ENCODE data around the gene MTFR1L. TPM values are rescaled to one million over a fixed set of nuclear protein-coding genes. Genes with fewer than 3 reads are reported as not detected.

The MTFR1L gene
- total and polyA plus RNA-seq, 9 of the 15 experiments (the other 6 are each of a cell fraction or from before 2014, with no cell fraction given): 41.4 to 98.5 (median 53.7) TPM

DNA sequence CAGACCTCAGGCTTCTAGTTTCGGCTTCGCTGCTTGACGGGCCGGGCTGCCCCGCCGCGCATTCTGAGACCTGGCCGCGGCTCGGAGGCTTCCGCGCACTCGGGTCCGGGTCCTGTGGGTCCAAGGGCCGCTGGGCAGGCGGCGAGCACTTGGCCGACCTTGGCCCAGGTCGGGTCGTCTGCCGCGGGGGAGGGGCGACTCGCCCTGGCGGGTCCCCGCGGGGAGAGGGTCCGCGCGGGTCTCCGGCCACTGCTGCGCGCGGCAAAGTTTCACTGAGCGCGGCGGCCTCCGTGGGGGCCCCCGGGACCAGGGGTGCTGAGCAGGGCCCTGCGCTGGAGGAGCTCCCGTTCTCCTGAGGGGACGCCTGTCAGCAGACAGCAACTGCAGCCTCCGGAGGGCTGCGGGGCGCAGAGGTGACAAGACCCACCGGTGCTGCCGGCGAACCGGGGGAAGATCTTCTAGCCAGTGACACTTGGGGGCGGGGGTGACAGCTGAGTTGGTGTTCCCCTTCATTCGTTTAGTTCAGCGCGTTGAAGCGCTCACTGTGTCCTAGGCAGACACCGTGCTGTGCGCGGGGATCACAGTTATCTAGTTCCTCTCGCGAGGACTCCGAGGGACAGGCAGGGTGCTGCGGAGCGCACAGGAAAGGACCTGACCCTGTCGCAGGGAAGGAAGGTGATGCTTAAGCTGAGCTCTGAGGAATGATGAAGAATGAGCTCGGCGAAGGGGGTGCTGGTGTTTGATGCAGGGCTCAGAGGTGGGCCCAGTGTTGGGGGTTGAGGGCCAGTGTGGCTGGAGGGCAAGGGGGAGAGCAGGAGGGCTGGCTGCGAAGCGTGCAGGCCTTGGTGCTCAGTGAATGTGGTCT lies 725 bp downstream of the MTFR1L start (continued):
- TF ChIP-seq ZNF146 (CRISPR knock-in tag; IDR thresholded peaks at IDR 0.05; ENCODE audit: unreplicated experiment) (no peak), GTF2A2 (tag; IDR thresholded peaks at IDR 0.05) (no peak; the same call in 1 of the 2 replicates), FOXA1 (IDR thresholded peaks at IDR 0.05; ENCODE audit: borderline replicate concordance) (no peak), HDAC8 (tag; IDR thresholded peaks at IDR 0.05) (no peak; the same call in 1 of the 2 replicates), CC2D1A (IDR thresholded peaks at IDR 0.05) (no peak), SAFB2 (IDR thresholded peaks at IDR 0.05; ENCODE audit: borderline replicate concordance, low read depth, low read length, severe bottlenecking) (no peak), HLTF (IDR thresholded peaks at IDR 0.05) (no peak), TCF3 (CRISPR knock-in tag; IDR thresholded peaks at IDR 0.05) (no peak), ZNF764 (CRISPR knock-in tag; IDR thresholded peaks at IDR 0.05; ENCODE audit: low read depth) (no peak; the same call in 1 of the 2 replicates)
- TF ChIP-seq, protein P1, sequence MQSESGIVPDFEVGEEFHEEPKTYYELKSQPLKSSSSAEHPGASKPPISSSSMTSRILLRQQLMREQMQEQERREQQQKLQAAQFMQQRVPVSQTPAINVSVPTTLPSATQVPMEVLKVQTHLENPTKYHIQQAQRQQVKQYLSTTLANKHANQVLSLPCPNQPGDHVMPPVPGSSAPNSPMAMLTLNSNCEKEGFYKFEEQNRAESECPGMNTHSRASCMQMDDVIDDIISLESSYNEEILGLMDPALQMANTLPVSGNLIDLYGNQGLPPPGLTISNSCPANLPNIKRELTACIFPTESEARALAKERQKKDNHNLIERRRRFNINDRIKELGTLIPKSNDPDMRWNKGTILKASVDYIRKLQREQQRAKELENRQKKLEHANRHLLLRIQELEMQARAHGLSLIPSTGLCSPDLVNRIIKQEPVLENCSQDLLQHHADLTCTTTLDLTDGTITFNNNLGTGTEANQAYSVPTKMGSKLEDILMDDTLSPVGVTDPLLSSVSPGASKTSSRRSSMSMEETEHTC (IDR thresholded peaks at IDR 0.05): no peak
- TF ChIP-seq, protein P2, sequence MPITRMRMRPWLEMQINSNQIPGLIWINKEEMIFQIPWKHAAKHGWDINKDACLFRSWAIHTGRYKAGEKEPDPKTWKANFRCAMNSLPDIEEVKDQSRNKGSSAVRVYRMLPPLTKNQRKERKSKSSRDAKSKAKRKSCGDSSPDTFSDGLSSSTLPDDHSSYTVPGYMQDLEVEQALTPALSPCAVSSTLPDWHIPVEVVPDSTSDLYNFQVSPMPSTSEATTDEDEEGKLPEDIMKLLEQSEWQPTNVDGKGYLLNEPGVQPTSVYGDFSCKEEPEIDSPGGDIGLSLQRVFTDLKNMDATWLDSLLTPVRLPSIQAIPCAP (CRISPR knock-in tag; IDR thresholded peaks at IDR 0.05; ENCODE audit: borderline replicate concordance): no peak
- TF ChIP-seq, protein P3, sequence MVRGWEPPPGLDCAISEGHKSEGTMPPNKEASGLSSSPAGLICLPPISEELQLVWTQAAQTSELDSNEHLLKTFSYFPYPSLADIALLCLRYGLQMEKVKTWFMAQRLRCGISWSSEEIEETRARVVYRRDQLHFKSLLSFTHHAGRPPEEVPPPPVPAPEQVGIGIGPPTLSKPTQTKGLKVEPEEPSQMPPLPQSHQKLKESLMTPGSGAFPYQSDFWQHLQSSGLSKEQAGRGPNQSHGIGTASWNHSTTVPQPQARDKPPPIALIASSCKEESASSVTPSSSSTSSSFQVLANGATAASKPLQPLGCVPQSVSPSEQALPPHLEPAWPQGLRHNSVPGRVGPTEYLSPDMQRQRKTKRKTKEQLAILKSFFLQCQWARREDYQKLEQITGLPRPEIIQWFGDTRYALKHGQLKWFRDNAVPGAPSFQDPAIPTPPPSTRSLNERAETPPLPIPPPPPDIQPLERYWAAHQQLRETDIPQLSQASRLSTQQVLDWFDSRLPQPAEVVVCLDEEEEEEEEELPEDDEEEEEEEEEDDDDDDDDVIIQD (CRISPR knock-in tag; IDR thresholded peaks at IDR 0.05): no peak
- TF ChIP-seq, protein P4, sequence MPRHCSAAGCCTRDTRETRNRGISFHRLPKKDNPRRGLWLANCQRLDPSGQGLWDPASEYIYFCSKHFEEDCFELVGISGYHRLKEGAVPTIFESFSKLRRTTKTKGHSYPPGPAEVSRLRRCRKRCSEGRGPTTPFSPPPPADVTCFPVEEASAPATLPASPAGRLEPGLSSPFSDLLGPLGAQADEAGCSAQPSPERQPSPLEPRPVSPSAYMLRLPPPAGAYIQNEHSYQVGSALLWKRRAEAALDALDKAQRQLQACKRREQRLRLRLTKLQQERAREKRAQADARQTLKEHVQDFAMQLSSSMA (CRISPR knock-in tag; IDR thresholded peaks at IDR 0.05): no peak
- TF ChIP-seq, protein P5, sequence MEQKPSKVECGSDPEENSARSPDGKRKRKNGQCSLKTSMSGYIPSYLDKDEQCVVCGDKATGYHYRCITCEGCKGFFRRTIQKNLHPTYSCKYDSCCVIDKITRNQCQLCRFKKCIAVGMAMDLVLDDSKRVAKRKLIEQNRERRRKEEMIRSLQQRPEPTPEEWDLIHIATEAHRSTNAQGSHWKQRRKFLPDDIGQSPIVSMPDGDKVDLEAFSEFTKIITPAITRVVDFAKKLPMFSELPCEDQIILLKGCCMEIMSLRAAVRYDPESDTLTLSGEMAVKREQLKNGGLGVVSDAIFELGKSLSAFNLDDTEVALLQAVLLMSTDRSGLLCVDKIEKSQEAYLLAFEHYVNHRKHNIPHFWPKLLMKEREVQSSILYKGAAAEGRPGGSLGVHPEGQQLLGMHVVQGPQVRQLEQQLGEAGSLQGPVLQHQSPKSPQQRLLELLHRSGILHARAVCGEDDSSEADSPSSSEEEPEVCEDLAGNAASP (IDR thresholded peaks at IDR 0.05): no peak
- TF ChIP-seq, protein P6, sequence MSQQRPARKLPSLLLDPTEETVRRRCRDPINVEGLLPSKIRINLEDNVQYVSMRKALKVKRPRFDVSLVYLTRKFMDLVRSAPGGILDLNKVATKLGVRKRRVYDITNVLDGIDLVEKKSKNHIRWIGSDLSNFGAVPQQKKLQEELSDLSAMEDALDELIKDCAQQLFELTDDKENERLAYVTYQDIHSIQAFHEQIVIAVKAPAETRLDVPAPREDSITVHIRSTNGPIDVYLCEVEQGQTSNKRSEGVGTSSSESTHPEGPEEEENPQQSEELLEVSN (IDR thresholded peaks at IDR 0.05; ENCODE audit: borderline replicate concordance in 1 of 2, extremely low read depth in 1 of 2, insufficient read depth in 1 of 2, insufficient read length in 1 of 2, low read depth in 1 of 2, low read length in 1 of 2, poor library complexity in 1 of 2, severe bottlenecking in 1 of 2): peak; percentile 59 to 77
- TF ChIP-seq, protein P7, sequence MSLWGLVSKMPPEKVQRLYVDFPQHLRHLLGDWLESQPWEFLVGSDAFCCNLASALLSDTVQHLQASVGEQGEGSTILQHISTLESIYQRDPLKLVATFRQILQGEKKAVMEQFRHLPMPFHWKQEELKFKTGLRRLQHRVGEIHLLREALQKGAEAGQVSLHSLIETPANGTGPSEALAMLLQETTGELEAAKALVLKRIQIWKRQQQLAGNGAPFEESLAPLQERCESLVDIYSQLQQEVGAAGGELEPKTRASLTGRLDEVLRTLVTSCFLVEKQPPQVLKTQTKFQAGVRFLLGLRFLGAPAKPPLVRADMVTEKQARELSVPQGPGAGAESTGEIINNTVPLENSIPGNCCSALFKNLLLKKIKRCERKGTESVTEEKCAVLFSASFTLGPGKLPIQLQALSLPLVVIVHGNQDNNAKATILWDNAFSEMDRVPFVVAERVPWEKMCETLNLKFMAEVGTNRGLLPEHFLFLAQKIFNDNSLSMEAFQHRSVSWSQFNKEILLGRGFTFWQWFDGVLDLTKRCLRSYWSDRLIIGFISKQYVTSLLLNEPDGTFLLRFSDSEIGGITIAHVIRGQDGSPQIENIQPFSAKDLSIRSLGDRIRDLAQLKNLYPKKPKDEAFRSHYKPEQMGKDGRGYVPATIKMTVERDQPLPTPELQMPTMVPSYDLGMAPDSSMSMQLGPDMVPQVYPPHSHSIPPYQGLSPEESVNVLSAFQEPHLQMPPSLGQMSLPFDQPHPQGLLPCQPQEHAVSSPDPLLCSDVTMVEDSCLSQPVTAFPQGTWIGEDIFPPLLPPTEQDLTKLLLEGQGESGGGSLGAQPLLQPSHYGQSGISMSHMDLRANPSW (CRISPR knock-in tag; IDR thresholded peaks at IDR 0.05): peak; percentile 18; the same call in 1 of the 2 replicates
